DOHH2 (cell line): ENCODE results near the gene NDUFS4.
"Not testable (repeated sequence)": the region's sequence is repeated elsewhere in the genome, so short reads cannot be mapped to it uniquely, and the experiment has no call there.

Source experiments
- CTCF ChIP-seq: fragments of 200-600 bp; sonication (generic); IDR thresholded peaks from one replicate; pipeline ENCODE4 v1.5.1; 2014; ENCODE audit warnings: antibody characterized with exemption, mild to moderate bottlenecking, low read depth, low read length; ENCODE audit not compliant: poor library complexity, severe bottlenecking
- EZH2phosphoT487 ChIP-seq: fragments of 200-600 bp; sonication (generic); IDR thresholded peaks from 2 replicates; pipeline ENCODE4 v1.6.1; 2017; ENCODE audit warnings: borderline replicate concordance, mild to moderate bottlenecking, antibody characterized with exemption, low read length, moderate library complexity, mixed read lengths

- TF ChIP-seq CTCF, EZH2phosphoT487: not testable (repeated sequence)
Observed at GRCh38 chr5:53660573-53660972, 100.1 kb downstream of the NDUFS4 start.
